Transverse colon (tissue), 4 donors: ENCODE results near the gene AFF1. TPM values are rescaled to one million over a fixed set of nuclear protein-coding genes. Genes with fewer than 3 reads are reported as not detected.

ENCODE experiments used
- DNase-seq: peaks from one replicate; pipeline ENCODE4 v3.0.0-alpha.2; 2019
- H3K27ac ChIP-seq, 4 donors: fragments of 200-600 bp; sonication (generic); 2 replicates each; pipeline ENCODE4 v1.5.1; 2016 to 2018; ENCODE audit warnings: inconsistent platforms in 4 of 4
- H3K27me3 ChIP-seq: fragments of 200-600 bp; sonication (generic); 2 replicates; pipeline ENCODE4 v1.5.1; 2017; ENCODE audit warnings: inconsistent platforms
- H3K36me3 ChIP-seq, 4 donors: fragments of 200-600 bp; sonication (generic); 2 replicates each; pipeline ENCODE4 v1.5.1; 2017 to 2019; ENCODE audit warnings: inconsistent platforms in 4 of 4
- H3K4me1 ChIP-seq, 4 donors: fragments of 200-600 bp; sonication (generic); 2 replicates each; pipeline ENCODE4 v1.5.1; 2017 to 2020; ENCODE audit warnings: inconsistent platforms in 4 of 4
- H3K4me3 ChIP-seq, 4 donors: fragments of 200-600 bp; sonication (generic); 1 replicate in 1 of 4; 2 replicates in 3 of 4; pipeline versions ENCODE4 v1.5.1 to v1.6.1; 2017 to 2019; ENCODE audit warnings: inconsistent platforms in 4 of 4
- H3K9me3 ChIP-seq, 2 donors: fragments of 200-600 bp; sonication (generic); 2 replicates each; pipeline ENCODE4 v1.5.1; 2017 to 2019; ENCODE audit warnings: inconsistent platforms in 2 of 2
- CTCF ChIP-seq, 5 experiments: fragments of 200-600 bp in 3 of 5; fragments of 450-650 bp in 2 of 5; sonication (generic) in 3 of 5; IDR thresholded peaks; 1 replicate in 2 of 5; 2 replicates in 3 of 5; pipeline ENCODE4 v1.5.1; 2016 to 2017; ENCODE audit warnings: antibody characterized with exemption in 5 of 5, inconsistent platforms in 3 of 5, mild to moderate bottlenecking in 2 of 5, moderate library complexity in 1 of 5
- EP300 ChIP-seq: sonication (generic); formaldehyde crosslinking; IDR thresholded peaks from one replicate; pipeline ENCODE4 v1.6.1; 2017; ENCODE audit warnings: antibody characterized with exemption, low read depth
- POLR2A ChIP-seq: fragments of 450-650 bp; IDR thresholded peaks from one replicate; pipeline ENCODE4 v1.6.1; 2016; ENCODE audit warnings: antibody characterized with exemption, mild to moderate bottlenecking, moderate library complexity
- POLR2AphosphoS5 ChIP-seq, 3 donors: sonication (generic); formaldehyde crosslinking; IDR thresholded peaks; one replicate each; pipeline ENCODE4 v1.6.1; 2016; ENCODE audit warnings: antibody characterized with exemption in 3 of 3
- WGBS, 2 donors: methylation state at CpG; one replicate each; pipeline ENCODE4 v1.1.5; 2018; ENCODE audit warnings: low coverage in 1 of 2; 5-methylcytosine and 5-hydroxymethylcytosine counted together
- in situ Hi-C, 4 donors: fragments of 200-750 bp; cut with MboI; loops; one replicate each; pipeline versions ENCODE4 v1.15.0 to v1.15.1; 2017; ENCODE audit warnings: low sequenced_read_pairs in 3 of 4, low pct_ligation_motif_present in 1 of 4, low pct_unique_long_range_greater_than_20kb in 1 of 4
- intact Hi-C: fragments of 100-400 bp; cut with DNase I; formaldehyde crosslinking; loops from one replicate; pipeline ENCODE4 v1.15.1; 2023; ENCODE audit warnings: low total_unique reads
- total RNA-seq, 4 donors: library from RNA; depleted of rRNA; stranded (reverse); fragments of >200 nt; gene quantifications; one replicate each; pipeline ENCODE4 v1.1.0, GENCODE V29; 2016

Gene AFF1
- total RNA-seq, 4 donors from 2014 or later: 77.1 to 151 (median 97.0) TPM

DNA sequence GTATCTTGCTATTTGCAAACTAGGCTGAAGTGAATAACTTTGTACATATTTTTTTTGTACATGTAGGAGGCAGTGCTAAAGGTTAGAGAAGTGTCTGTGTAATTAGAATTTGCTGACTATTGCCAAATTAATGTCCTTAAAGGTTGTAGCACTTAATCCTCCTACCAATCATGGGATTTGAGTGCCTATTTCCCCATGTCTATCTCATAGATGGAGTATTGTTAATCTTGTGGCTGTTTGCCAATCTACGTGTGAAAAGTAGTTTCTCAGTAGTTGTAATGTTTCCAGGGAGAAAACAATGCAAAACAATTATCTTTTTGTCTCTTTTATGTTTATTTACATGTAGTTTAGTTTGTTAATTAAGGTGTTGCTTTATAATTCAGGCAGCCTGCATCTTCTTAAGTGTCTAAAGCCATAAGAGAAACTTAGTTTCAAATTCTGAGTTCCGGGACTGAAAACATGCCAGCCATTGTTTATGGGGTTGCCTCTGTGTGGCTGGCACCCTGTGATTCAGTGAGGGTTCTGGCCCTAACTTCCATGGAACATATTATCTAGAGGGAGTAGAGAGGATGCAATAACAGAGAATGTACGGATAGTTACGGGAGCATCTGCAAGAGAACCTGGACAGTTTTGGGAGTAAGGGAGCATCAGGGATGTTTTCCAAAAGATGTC, 143.2 kb downstream of the AFF1 start:
- Histone ChIP-seq H3K4me1 (peaks cover 54 to 91% (median 55%) of the 10 kb centered on the region in 4 donors), H3K4me3 (no peak overlapping the region), H3K36me3 (no peaks in the 10 kb centered on the region), H3K9me3 (no peaks in the 10 kb centered on the region), H3K27ac (peak overlapping the region; percentile 67 to 83 (median 81)), H3K27me3 (no peaks in the 10 kb centered on the region)
- 65 to 68% methylated on average over 4 of the region's 4 CpGs for WGBS, 2 donors
- in situ Hi-C loops (no loop called here), intact Hi-C loops (no loop called here)
- TF ChIP-seq EP300 (no peak), POLR2AphosphoS5 (IDR thresholded peaks at IDR 0.05) (no peak), POLR2A (no peak), CTCF (IDR thresholded peaks at IDR 0.05) (no peak)
- no peak for DNase-seq

DNA sequence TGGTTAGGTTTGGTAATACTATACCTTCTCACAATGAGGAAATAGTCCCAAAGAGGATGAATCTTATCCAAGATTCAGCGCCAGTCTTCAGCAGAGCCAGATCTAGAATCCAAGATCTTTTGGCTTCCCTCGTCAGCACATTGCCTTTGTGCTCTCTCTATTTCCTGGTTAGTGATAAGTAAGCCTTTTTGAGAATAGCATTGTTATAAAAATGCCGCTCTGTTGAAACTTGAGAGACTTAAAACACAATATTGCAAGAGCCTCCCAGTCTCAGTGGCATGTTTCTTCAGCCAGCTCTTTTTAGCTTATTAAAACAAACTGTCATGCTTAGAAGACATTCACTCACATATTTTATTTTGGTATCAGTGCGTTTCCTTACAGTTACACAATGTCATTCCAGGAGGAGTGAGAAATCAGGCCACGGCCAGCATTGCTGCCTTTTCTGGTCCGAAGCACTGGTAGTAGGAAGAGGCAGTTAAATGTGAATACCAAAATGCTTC, 144.2 kb downstream of the AFF1 start:
- peaks cover 44 to 90% (median 47%) of the 10 kb centered on the region in 4 donors for H3K4me1 ChIP-seq
- WGBS, 2 donors: 20 to 51% methylated on average over 6 of the region's 6 CpGs
- DNase-seq: no peak
- in situ Hi-C loops (no loop called here), intact Hi-C loops (no loop called here)
- peak overlapping the region; percentile 67 to 83 (median 81) for H3K27ac ChIP-seq
- TF ChIP-seq EP300: no peak
- TF ChIP-seq POLR2AphosphoS5 (IDR thresholded peaks at IDR 0.05): peak in 2 of 3 donors; percentile 55 to 65
- no peak for TF ChIP-seq POLR2A
- H3K9me3 ChIP-seq: no peaks in the 10 kb centered on the region
- H3K27me3 ChIP-seq: no peaks in the 10 kb centered on the region
- H3K4me3 ChIP-seq: no peak overlapping the region
- no peaks in the 10 kb centered on the region for H3K36me3 ChIP-seq

- Histone ChIP-seq H3K27ac (peak overlapping the region; percentile 67 to 83 (median 81)), H3K36me3 (no peaks in the 10 kb centered on the region), H3K27me3 (no peaks in the 10 kb centered on the region), H3K9me3 (no peaks in the 10 kb centered on the region), H3K4me1 (peaks cover 36 to 83% (median 42%) of the 10 kb centered on the region in 4 donors), H3K4me3 (no peak overlapping the region)
- in situ Hi-C loops: no loop called here
- intact Hi-C loops: loop anchor here (10.0 kb wide), 1 partner anchor 75 kb away; no protein-coding TSS in a partner anchor
- 76 to 83% methylated on average over 2 of the region's 2 CpGs for WGBS, 2 donors
- TF ChIP-seq CTCF (IDR thresholded peaks at IDR 0.05) (no peak), POLR2A (no peak), POLR2AphosphoS5 (IDR thresholded peaks at IDR 0.05) (no peak), EP300 (no peak)
- DNase-seq: no peak
Measured at GRCh38 chr4:87079967-87080366, 145.2 kb downstream of the AFF1 start.

- Histone ChIP-seq H3K4me1 (peaks cover 33 to 80% (median 40%) of the 10 kb centered on the region in 4 donors), H3K9me3 (no peaks in the 10 kb centered on the region), H3K27me3 (no peaks in the 10 kb centered on the region), H3K36me3 (no peaks in the 10 kb centered on the region), H3K27ac (peak overlapping the region; percentile 67 to 83 (median 81)), H3K4me3 (no peak overlapping the region)
- 60 to 69% methylated on average over 2 to 3 of the region's 3 CpGs for WGBS, 2 donors
- in situ Hi-C loops: no loop called here
- intact Hi-C loops: loop anchor here (10.0 kb wide), 1 partner anchor 76 kb away; no protein-coding TSS in a partner anchor
- no peak for DNase-seq
- TF ChIP-seq POLR2AphosphoS5 (IDR thresholded peaks at IDR 0.05) (no peak), EP300 (no peak), POLR2A (no peak), CTCF (IDR thresholded peaks at IDR 0.05) (no peak)
Measured at GRCh38 chr4:87080462-87080861, 145.7 kb downstream of the AFF1 start.
